Left ventricle myocardium superior (tissue), 1 donor: ENCODE results near the gene STK32B. TPM values are rescaled to one million over a fixed set of nuclear protein-coding genes. Genes with fewer than 3 reads are reported as not detected.

ENCODE experiments used
- ATAC-seq: fragments of 200-7000 bp; cut with Tn5 transposase; one replicate; pipeline ENCODE4 v1.9.1; 2020; ENCODE audit warnings: mild to moderate bottlenecking, moderate library complexity
- DNase-seq: peaks from one replicate; pipeline ENCODE4 v3.0.0-alpha.2; 2020
- intact Hi-C: fragments of 100-400 bp; cut with micrococcal nuclease; formaldehyde crosslinking; loops from one replicate; pipeline ENCODE4 v1.11.0; 2022
- total RNA-seq: library from RNA; stranded (reverse); fragmentation: NEBNext Ultra II Directional; extraction: Animal tissue kit (Norgen Biotek cat#: 25700); gene quantifications from one replicate; pipeline ENCODE4 v1.2.1, GENCODE V29; 2021
- donor health status: DM: no; HTN: yes; CAD: no; lungs with severe emphysema.

Gene STK32B
- total RNA-seq, 1 donor from 2014 or later = 1.4 TPM

DNA sequence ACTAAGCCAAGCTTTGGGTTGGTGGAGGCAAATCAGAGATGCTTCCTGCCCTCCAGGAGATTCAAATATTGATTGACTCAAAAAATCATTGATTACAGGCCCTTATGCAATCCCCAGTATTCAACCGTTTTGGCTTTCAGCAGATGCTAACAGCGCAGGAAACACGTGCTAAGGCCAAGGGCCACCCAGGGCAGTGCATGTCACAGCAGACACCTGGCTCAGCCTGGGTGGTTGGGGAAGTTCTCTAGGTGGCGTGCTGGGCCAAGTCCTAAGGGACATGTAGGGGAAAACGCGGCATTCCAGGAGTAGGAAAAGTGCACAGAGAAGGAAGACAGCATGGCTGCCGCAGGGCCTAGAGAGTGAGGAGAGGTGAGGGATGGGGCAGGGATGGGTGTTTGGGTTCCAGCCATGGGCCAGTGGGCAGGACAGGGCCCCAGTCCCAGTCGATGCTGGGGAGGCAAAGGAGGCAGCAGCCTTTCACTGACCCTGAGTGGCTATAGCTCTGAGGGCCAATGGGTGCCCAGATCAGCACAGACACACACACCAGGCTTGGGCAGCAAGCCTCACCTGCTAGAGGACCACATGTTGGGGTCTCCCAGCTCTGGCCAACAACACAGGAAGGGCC is 418.0 kb downstream of the STK32B start:
- ATAC-seq = no peak
- intact Hi-C loops = no loop called here
- no peak for DNase-seq

DNA sequence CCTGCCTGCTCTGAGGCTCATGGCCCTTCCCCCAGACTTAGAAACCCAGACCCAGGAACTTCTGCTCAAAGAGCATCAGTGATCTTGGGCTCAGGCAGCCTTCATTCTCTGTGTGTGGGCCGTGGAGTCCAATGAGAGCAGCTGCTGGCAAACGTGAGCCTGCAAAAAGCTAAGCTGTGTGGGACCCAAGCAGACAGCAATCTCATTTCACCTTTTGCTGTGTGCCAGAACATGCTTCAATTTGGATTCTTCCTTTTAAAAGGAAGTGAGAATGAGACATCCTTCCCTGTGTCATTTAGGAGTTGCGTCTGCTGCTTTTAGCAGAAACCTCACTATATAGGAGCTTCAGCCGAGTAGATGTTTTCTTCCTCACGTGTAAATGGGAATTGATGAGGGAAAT is 418.6 kb downstream of the STK32B start:
- intact Hi-C loops = no loop called here
- DNase-seq (no peak), ATAC-seq (no peak)

DNA sequence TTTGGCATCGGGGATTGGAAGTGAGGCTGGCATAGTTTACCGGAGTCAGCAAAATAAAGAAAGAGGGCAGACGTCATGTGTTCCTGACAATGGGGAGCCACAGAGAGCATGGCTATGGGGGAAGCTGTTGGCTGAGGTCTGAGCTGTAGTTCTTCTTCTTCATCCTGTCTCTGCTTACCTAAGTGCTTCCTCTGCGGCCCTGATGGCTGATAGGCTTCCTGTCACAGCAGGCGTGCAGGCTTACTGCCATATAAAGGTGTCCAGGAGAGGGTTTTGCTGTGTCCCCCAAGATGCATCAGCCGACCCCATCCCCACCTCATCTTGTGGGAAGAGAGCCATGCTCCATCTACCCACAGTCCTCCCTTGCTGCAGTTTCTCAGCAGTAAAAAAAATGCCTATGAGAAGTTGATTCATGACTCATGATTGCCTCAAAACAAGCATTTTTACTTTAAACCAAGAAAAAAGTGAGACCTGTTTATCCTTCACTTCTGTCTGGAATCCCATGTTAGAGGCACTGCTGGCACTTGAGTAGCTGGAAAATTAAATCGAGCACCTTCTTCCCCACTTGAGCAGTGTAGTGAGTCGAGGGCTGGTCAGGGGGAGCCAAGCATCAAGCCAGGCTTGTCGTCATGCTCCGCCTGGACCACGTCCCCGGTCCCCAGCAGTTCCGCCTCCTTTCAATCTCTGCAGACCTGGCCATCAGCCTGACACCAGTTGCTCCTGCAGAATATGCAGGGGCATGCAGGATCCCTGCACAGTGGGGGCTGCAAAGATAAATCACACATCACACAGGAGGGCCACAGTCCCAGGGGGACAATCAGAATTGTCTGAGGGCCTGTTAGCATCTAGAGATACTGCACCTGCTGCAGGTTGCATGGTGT is 419.3 kb downstream of the STK32B start:
- intact Hi-C loops = no loop called here
- DNase-seq (no peak), ATAC-seq (no peak)

DNA sequence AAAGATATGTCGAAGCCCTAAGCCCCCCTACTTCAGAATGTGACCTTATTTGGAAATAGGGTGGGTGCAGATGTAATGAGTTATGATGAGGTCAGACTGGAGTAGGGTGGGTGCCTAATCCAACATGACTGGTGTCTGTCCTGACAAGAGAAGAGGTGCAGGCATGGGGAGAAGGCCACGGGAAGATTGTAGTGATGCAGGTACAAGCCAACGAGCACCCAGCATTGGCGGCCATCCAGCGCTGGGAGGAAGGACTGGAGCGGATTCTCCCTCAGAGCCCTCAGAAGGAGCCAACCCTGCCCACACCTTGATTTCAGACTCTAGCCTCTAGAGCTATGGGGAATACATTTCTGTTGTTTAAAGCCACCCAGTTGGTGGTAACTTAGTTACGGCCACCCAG is 419.9 kb downstream of the STK32B start:
- DNase-seq (no peak), ATAC-seq (no peak)
- intact Hi-C loops = no loop called here

DNA sequence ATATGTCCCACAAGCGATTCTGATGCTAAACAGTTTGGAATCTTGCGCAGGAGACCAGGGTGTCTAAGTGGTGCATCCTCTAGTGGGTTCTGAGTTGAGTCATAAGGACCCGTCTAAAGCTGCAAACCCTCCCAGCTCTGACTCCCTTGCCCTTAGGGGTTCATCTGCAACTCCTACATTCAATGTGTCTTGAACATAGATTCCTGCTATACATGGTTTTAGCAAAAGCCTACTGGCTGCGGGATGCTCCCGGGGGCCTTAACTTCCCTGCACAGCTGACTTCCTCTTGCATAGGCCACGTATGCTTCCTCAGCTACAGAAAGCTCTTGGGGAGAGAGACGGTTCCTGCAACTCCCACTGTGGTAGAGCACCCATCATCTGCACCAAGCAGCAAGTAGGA is 420.4 kb downstream of the STK32B start:
- ATAC-seq (no peak), DNase-seq (no peak)
- intact Hi-C loops = no loop called here

DNA sequence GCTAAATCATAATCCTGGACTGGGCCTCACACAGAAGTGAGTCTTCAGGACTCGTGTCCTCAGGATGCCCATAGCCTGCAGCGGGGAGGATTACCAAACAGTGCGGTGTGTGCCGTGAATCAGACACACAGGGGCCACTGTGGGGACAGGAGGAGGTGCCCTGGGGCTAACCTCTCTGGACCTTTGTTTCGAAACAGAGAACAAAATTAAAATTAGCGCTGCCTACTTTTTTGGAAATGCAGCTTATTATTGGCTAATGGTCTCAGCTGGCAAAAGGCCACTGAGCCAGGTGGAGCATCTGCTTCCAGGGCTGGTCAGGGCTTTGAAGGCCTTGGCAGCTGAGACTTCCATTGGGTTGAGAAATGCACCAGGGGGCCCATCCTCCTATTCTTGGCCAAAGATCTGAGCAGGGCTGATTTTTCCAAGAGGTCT is 420.9 kb downstream of the STK32B start:
- ATAC-seq = no peak
- intact Hi-C loops = no loop called here
- no peak for DNase-seq

DNA sequence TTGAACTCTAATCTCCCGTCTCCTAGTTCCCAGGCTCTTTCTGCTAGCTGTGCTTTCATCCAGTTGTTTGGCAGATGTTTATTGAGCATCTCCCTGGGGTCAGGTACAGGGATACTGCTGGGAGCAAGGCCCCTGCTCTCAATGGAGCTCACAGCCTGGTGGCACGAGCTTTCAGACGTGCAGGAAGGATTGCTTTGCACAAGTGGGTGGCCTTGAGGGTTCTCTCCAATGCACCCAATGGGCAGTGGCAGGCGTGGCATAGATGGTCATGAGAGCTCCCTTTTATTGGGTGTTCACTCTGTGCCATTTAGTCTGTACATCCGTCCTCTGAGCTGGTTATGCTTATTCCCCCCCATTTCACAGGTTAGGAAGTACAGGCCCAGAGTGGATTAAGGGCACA is 421.8 kb downstream of the STK32B start:
- ATAC-seq (no peak), DNase-seq (no peak)
- intact Hi-C loops = no loop called here

DNA sequence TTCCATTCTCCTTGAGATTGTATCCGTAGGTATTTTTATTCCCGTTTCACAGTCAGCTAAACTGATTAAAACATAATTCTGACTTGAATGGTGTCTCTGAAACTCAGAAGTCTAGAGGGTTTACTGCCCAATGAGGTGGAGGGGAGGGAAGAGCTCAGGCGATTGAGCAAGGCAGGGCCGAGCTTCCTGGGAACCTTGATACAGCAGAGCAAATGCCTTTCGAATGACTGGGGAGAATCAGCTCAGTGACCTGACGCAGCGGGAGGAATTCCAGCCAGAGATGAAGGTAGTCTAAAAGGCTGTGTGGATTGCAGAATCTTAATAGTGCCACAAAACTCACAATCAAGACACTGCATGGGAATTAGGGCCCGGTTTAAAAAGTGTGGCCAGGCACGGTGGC is 423.5 kb downstream of the STK32B start:
- ATAC-seq = no peak
- intact Hi-C loops = no loop called here
- no peak for DNase-seq

DNA sequence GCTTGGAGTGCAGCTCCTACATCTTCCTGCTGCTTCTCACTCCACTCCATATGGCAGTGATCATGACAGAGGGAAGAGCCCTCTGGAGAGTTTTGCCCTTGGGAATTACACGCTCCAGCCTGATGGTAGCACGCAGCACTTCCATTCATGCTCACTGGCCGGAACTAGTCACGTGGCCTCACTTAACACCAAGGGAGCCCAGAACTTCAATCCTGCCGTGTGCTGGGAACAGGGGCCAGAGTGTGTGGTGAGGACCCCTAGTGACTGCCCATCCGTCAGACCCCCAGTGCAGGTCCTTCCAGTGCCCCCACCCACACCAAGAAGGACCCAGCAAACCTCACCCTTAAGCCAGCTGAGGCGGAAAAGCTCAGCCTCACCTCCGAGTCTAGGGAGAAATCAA is 426.3 kb downstream of the STK32B start:
- no peak for ATAC-seq
- DNase-seq = no peak
- intact Hi-C loops = no loop called here

DNA sequence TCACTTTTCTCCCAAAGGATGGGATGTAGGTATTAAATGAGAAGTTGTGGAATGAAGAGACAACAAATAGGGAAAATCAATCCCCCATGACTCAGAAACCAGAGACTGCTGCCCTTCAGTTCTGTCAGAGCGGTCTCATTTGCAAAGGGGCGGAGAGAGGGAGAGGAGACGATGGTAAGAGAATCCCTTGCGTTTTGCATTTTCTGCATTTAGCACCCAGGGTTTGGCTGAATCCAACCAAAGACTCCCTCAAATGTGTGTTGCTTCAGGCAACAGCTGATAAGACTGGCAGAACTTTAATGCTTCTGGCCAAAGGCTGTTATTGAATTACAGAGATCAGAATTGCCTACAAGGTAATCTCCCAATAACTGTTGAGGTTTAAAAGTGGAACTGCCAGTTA is 426.9 kb downstream of the STK32B start:
- intact Hi-C loops = no loop called here

DNA sequence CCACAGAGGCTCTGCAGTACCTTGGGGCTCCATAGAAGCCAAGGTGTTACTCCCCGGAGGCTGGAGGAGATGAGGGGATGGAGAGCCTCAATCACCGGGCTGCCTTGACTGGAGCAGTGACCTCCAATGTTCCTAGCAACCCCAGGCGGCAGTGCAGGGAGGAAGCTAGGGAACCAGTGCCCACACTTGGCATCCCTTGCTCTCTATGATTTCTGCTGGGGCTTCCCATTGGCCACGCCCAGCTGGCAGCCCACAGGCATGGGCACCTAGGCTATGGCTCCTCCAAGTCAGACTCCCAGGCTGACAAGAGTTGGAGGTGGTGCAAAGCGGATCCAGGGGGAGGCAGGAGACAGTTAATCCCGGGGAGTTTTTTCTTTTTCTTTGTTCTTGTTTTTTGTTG is 427.4 kb downstream of the STK32B start:
- DNase-seq (no peak), ATAC-seq (no peak)
- intact Hi-C loops = no loop called here

More for the DNA sequence above, 426.9 kb downstream of the STK32B start:
- no peak for DNase-seq
- ATAC-seq = no peak

DNA sequence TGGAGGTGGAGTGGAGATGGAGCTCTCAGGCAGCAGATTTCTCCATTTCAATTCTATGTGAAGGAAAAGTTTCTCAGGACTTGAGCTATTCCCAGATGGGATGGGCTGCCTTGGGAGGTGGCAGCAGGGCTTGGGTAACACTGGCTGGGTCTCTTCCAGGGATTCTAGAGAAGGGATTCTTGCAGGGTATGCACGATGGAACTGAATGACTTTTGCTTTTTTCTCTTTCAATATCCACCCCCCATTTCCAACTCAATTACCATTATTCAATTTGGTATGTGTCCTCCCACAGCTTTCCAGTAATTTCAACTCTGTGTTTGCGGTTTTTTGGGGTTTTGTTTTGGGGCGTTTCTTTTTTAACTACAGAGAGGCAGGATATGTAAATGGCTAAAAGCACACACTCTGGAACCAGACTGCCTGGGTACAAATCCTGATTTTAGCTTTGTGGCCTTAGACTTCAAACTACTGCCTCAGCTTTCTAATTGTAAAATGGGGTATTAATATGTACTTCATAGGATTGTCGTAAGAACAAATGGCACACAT is 428.3 kb downstream of the STK32B start:
- ATAC-seq (no peak), DNase-seq (no peak)
- intact Hi-C loops = no loop called here

DNA sequence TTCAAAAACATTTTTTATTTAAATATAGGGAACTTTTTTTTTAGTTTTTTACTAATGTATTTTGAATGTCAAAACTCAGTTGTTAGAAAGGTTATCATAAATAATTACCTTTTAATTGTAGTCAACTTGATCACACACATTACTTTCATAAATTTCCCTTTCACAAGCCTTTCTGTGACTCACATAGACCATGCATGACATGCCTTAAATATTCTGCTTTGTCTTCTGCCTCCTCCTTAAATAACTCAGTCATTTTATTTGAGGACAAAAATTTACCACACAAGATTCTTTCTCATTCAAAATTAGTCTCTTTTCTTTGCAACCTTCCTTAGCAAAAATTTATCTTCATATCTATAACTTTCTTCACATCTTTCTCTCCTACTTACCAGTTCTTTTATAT is 437.1 kb downstream of the STK32B start:
- intact Hi-C loops = no loop called here
- DNase-seq (no peak), ATAC-seq (no peak)

DNA sequence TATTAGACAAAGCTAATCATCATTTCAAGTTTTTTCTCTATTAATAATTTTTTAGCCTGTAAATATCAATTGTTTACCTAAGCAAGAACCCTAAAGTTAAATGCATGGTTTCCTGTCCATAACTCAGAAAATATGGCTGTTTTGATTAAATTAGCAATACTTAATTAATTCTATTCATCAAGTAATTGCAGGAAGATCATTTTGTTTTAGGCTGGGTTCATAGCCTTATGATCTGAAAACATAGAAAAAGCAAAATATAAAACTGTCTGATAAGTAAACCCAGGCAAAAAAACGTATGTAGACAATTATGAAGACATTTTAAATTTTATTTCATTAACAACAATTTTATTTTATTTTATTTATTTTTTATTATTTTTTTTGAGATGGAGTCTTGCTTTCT is 438.0 kb downstream of the STK32B start:
- DNase-seq (no peak), ATAC-seq (no peak)
- intact Hi-C loops = no loop called here

DNA sequence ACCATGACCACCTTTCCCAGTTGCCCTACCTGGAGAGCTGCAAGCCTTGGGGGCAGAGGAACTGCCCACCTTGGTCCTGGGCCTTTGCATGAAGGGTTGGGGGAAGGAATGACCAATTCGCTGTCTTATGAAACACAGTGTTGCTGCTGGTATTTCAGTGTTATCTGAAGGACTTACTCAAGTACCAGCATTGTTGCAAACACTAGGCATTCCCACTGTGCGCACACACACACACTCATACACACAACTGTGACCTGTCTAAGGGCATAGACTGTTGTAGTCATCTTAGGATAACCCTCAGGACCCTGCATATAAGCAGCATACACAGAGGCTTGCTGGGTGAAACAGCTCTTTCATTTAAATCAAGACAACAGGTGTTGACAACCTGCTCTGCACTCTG is 446.2 kb downstream of the STK32B start:
- no peak for ATAC-seq
- intact Hi-C loops = no loop called here

DNA sequence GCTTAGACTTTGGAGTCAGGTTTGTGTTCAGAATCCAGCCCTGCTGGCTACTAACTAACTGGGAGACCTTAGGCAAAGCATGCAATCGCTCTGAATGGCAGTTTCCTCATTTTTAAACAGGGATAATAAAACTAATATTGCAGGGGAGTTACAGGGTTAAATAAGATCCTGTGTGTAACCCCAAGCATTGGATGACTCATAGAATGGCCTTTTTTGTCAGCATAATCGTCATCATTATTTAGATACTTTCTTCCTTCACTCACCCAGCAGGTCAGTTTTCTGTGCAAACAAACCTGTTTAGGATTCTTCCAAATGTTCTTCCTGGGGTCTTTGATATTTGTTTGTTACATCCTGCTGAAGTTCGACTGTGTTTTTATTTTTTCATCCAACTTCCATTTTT is 448.9 kb downstream of the STK32B start:
- DNase-seq = no peak
- no peak for ATAC-seq
- intact Hi-C loops = no loop called here

More for the DNA sequence above, 446.2 kb downstream of the STK32B start:
- no peak for DNase-seq

DNA sequence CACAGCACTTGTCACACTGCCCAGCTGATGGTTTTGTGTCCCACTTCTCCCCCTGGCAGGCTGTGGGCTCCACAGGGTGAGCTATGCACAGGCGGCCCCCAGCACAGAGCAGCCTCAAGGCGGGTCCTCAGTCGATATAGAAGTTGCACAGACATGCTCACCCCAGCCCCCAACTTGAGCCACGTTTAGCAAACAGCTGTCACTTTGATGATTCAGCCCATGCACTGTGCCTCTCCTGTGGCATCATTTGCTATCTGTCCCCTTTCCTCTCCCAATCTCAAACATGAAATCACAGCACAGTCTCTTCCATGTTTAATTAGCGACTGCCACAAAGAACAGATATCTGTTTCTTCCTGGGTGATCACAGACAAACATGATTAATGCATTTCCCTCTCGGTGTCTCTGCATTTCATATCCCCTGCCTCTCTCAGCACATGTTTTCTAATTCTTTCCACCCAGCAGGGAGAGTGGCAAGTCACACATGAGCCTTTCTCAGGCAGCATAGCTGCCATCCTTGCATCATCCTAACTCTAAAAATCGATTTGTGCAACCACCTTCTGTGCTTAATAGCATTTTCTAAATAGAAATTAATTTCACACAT is 452.2 kb downstream of the STK32B start:
- no peak for DNase-seq
- intact Hi-C loops = no loop called here
- no peak for ATAC-seq

DNA sequence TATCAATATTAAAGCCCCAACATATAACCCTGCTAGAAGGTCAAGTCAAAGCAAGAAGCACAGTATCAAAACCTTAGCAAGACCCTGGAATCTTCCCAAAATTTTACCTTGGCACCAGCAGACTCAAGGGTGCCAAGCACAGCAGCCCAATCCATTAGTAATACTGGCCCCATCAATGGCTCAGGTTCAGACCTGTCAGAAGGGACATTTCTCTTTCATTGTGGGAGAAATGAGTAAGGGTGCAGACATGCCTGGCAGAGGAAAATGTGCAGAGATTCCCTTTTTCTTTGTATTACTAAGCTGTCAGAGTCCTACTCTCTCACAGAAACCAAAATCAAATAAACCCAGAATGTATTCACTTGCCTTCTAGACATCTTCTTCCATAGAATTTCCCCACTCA is 453.2 kb downstream of the STK32B start:
- ATAC-seq (no peak), DNase-seq (no peak)
- intact Hi-C loops = no loop called here

DNA sequence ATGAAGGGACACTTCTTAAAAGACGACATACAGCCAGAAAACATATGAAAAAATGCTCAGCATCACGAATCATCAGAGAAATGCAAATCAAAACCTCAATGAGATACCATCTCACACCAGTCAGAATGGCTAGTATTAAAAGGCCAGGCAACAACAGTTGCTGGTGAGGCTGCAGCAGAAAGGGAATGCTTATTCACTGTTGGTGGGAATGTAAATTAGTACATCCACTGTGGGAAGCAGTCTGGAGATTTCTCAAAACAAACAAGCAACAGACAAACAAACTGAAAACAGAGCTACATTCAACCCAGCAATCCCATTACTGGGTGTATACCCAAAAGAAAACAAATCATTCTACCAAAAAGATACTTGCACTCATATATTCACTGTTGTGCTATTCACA is 459.2 kb downstream of the STK32B start:
- ATAC-seq = no peak
- intact Hi-C loops = no loop called here
- no peak for DNase-seq

DNA sequence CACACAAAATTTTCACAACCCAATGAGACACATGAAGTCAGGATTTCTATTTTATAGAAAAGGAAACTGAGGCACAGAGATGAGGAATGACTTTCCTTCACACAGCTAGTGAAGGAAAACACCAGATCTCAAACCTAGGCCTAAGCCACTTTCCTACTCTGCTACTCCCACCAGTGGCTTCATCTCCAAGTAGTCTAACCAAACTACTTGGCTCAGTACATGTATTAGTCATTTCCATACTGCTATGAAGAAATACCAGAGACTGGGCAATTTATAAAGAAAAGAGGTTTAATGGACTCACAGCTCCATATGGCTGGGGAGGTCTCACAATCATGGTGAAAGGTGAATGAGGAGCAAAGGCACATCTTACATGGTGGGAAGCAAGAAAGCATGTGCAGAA is 460.5 kb downstream of the STK32B start:
- intact Hi-C loops = no loop called here
- DNase-seq (no peak), ATAC-seq (no peak)
